Measurements from ENCODE around the gene NANP. TPM values are rescaled to one million over a fixed set of nuclear protein-coding genes. Genes with fewer than 3 reads are reported as not detected.

Gene NANP
- total RNA-seq, 1 donor from 2014 or later, result 5.4 TPM

- H3K27me3 ChIP-seq (ENCODE audit: low read depth), result no peaks in the 10 kb centered on the region
- no peaks in the 10 kb centered on the region for H3K4me1 ChIP-seq
- no peaks in the 10 kb centered on the region for H3K9me3 ChIP-seq
- H3K4me3 ChIP-seq, result no peak overlapping the region
- no peak for TF ChIP-seq CTCF (IDR thresholded peaks at IDR 0.05)
- DNase-seq (no peak), ATAC-seq (no peak)
- no peaks in the 10 kb centered on the region for H3K36me3 ChIP-seq
- intact Hi-C loops (cut with DNase I), result no loop called here
- no peak overlapping the region for H3K27ac ChIP-seq
Measured at GRCh38 chr20:25565578-25566157, 58.1 kb downstream of the NANP start.

GRCh38 chr20:25563876-25564275 is 59.9 kb downstream of the NANP start:
- no peak for DNase-seq
- Histone ChIP-seq H3K9me3 (no peaks in the 10 kb centered on the region), H3K27me3 (ENCODE audit: low read depth) (no peaks in the 10 kb centered on the region), H3K36me3 (no peaks in the 10 kb centered on the region), H3K27ac (no peak overlapping the region), H3K4me1 (no peaks in the 10 kb centered on the region), H3K4me3 (no peak overlapping the region)
- TF ChIP-seq CTCF (IDR thresholded peaks at IDR 0.05), result no peak
- intact Hi-C loops (cut with DNase I), result no loop called here
- ATAC-seq, result no peak

- no peaks in the 10 kb centered on the region for H3K36me3 ChIP-seq
- no peak for TF ChIP-seq CTCF (IDR thresholded peaks at IDR 0.05)
- ATAC-seq, result no peak
Measured at GRCh38 chr20:25563362-25563761, 60.5 kb downstream of the NANP start.

More at GRCh38 chr20:25563362-25563761, 60.5 kb downstream of the NANP start:
- no peaks in the 10 kb centered on the region for H3K4me1 ChIP-seq
- no peaks in the 10 kb centered on the region for H3K27me3 ChIP-seq (ENCODE audit: low read depth)
- no peaks in the 10 kb centered on the region for H3K9me3 ChIP-seq
- DNase-seq, result no peak
- intact Hi-C loops (cut with DNase I), result no loop called here
- no peak overlapping the region for H3K4me3 ChIP-seq
- H3K27ac ChIP-seq, result no peak overlapping the region

Other genes starting within 250 kb of the NANP start
- gene ABHD12, start 233.2 kb downstream of the NANP start, total RNA-seq, result 49.7 TPM
- gene GINS1, start 216.3 kb downstream of the NANP start, total RNA-seq, result 0.92 TPM
- 10.7 TPM for gene NINL, start 38.5 kb downstream of the NANP start, total RNA-seq
- 14.1 TPM for gene ZNF337, start 72.8 kb upstream of the NANP start, total RNA-seq